Stimulated activated CD4-positive, alpha-beta T cell treated with anti-CD3 and anti-CD28 coated beads, Interleukin-12 subunit alpha, Interleukin-12 subunit beta, amount 100 ng/mL, for 4 hours (primary cell): ENCODE results near the gene SLC25A12.
"Not testable (repeated sequence)": the region's sequence is repeated elsewhere in the genome, so short reads cannot be mapped to it uniquely, and the experiment has no call there.

Experiments
- DNase-seq: peaks from one replicate; pipeline ENCODE4 v3.0.0-alpha.2; 2020

The SLC25A12 gene

GRCh38 chr2:171893824-171894611 is at the start of gene SLC25A12:
Gene SLC25A12, minus strand, starts transcription at chr2:171894244. Its CDS starts 30 bp downstream, at chr2:171894214.
- peak; percentile 74 for DNase-seq

GRCh38 chr2:171941316-171941699 is 47.3 kb upstream of the SLC25A12 start:
- DNase-seq = no peak

GRCh38 chr2:171939743-171940071 is 45.7 kb upstream of the SLC25A12 start:
- DNase-seq = no peak

- no peak for DNase-seq
Observed at GRCh38 chr2:171939058-171939742, 45.2 kb upstream of the SLC25A12 start.

- DNase-seq = no peak
Observed at GRCh38 chr2:171930385-171930784, 36.3 kb upstream of the SLC25A12 start.

- DNase-seq = no peak
Observed at GRCh38 chr2:171924170-171924942, 30.3 kb upstream of the SLC25A12 start.

GRCh38 chr2:171923206-171923605 is 29.2 kb upstream of the SLC25A12 start:
- DNase-seq = no peak

DNA sequence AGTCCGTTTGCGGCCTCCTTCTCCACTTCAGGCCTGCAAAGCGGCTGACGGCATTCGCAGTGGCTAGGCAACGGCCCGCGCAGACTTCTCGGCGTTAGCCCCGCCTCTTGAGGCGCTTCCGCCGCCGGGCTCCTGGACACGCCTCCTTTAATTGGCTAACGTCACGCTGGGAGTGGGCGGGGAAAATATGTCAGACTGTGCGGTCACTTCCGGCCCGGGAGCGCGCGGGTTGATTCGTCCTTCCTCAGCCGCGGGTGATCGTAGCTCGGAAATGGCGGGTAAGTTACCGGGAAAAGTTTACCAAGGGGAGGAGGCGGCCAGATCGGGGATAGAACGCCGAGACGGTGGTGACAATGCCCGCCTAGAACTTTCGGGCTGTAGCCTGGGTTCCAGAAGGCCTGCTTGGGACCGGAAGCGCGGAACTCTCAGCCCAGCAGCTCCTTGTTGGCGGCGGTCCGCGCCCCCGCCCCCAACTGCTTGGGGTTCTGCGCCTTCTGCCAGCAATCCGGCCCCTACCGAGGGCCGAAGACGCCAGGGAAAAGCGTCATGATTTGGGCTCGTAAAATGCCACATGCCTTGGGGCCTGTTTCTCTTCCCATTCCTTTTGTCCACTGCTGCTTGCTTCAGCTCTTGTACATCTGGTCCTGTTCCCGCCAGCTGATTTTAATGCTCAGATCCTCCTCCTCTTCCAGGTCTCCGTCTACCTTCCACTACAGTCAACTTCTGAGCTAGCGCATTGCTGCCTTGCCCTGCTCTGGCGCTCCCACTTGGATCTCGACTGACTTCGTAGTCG is 28.4 kb upstream of the SLC25A12 start, which contains the start of gene HAT1:
TSS of gene HAT1 (plus strand) at position 232 of the 793 bp plus-strand sequence. CDS start at position 272, 40 bp downstream.
- peak; percentile 97 for DNase-seq

DNA sequence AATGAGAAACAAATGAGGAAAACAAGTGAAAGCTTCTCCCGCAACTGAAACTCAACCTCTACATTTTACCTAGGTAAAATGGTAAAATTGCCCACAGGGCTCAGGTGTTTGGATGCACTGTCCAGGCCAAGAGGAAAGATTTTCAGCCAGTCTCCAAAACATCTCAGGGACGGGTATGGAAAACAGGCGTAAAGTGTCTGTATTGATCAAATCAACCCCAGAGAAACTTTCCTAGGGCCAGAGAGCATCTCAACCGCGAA is 27.9 kb upstream of the SLC25A12 start:
- DNase-seq = no peak

GRCh38 chr2:171919453-171919852 is 25.4 kb upstream of the SLC25A12 start:
- DNase-seq = no peak

GRCh38 chr2:171913517-171913916 is 19.5 kb upstream of the SLC25A12 start:
- DNase-seq = no peak

DNA sequence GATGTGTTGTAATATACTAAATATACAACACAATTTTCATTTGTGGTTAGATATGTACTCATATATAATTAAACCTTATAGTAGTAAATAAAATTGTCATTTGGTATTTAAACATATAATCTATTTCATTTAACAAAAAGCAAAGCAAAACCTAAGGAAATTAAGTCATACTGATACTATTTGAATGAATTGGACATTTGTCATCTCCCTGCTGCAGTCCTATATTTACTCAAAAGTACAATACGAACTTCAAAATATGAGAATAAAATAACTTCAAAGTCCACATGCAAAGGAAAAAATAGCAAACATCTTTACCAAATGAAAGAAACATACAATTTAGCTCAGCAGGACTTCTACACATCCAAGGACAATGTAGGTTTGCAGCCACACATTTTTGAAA is 16.4 kb upstream of the SLC25A12 start:
- DNase-seq = no peak

DNA sequence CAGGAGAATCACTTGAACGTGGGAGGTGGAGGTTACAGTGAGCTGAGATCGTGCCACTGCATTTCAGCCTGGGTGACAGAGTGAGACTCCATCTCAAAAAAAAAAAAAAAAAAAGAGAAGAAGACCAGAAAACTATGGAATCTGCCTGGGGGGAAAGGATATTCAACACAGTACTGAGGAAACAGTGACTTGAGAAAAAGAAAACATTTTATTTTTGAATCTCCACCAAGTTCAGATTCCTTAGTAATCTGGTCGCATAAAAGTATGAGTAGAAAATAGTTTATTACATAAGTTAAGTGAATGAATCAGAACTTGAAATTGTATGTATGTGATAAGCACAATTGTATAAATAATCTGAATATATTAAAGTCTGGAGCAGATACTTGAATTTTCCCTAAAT is 15.2 kb upstream of the SLC25A12 start:
- no peak for DNase-seq

DNA sequence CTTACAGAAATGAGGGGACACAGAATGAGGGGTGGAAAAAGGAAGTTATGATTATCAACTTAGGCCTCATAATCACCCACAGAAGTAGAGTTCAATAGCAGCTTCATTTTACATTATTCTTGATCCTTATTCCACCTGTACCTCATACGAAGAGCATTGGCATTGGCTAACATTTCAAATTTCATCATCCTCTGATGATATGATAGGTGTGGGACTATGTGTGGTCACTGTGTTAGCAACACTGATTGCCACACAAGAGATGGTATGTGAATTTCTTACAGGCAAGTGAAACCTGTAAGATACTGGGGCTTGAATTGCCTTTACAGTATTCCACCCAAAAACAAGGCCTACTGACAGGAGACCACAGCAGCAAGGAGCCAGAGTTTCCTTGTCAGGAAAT is 14.2 kb upstream of the SLC25A12 start:
- no peak for DNase-seq

DNA sequence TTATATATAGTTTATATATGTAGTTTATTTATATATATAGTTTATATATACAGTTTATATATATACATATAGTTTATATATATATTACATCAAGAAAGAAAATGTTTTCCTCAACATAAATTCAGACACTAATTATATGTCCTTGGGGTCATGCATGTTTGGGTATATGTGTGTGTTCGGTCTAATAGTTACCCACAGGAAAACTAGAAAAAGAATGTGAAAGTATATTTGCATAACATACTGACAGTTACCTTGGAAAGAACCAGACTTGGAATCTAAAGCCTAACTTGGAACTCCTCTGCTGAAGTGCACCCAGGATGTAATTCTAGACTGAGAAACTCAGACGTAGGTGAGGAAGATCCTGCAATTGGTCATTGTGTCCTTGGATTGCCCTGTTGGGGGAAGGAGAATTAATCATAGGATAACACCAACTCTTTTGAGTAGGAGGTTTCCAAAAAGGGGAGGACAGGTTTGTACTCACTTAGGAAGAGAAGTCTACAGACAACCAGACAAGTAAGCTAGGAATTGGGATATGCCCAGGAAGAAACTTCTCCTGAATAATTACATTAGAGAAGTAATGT is 8.9 kb upstream of the SLC25A12 start:
- DNase-seq = no peak

DNA sequence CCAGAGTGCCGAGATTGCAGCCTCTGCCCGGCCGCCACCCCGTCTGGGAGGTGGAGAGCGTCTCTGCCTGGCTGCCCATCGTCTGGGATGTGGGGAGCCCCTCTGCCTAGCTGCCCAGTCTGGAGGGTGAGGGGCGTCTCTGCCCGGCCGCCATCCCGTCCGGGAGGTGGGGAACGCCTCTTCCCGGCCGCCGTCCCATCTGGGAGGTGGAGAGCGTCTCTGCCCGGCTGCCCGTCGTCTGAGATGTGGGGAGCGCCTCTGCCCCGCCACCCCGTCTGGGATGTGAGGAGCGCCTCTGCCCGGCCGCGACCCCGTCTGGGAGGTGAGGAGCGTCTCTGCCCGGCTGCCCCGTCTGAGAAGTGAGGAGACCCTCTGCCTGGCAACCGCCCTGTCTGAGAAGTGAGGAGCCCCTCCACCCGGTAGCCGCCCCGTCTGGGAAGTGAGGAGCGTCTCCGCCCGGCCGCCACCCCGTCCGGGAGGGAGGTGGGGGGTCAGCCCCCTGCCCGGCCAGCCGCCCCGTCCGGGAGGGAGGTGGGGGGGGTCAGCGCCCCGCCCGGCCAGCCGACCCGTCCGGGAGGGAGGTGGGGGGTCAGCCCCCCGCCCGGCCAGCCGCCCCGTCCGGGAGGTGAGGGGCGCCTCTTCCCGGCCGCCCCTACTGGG is 5.7 kb upstream of the SLC25A12 start:
- DNase-seq = not testable (repeated sequence)

DNA sequence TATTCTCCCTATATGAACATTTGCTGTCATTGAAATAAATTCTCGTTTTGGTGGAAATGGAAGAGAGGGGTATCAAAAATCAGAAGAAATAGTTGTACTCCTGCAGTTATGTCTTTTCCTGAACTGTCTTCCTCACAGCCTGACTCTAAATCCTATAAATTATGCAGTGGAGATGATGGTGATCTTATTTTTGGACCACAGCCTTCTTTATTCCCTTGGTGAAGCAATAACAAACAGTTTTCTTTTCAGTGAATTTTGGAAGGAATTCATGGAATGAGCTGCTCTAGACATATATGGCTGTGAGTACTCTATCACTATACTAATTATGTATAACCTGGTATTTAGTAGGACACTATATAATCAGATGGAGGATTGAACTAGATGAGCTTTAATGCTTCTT is 1.7 kb upstream of the SLC25A12 start:
- no peak for DNase-seq

DNA sequence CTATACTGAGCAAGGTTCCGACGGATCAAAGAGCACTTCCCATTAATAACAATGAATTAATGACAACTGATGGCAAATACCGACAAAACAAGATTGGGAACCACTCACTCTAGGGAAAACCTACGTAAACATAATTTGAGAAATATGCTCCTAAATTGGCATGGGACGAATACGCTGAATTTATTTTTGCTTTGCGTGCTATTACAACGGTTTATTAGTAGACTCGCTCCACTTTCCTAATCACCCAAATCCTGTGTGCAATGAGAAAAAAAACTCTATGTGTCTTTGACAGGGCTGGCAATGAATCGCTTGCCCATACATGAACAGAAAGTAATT is 536 bp upstream of the SLC25A12 start:
- DNase-seq = no peak

DNA sequence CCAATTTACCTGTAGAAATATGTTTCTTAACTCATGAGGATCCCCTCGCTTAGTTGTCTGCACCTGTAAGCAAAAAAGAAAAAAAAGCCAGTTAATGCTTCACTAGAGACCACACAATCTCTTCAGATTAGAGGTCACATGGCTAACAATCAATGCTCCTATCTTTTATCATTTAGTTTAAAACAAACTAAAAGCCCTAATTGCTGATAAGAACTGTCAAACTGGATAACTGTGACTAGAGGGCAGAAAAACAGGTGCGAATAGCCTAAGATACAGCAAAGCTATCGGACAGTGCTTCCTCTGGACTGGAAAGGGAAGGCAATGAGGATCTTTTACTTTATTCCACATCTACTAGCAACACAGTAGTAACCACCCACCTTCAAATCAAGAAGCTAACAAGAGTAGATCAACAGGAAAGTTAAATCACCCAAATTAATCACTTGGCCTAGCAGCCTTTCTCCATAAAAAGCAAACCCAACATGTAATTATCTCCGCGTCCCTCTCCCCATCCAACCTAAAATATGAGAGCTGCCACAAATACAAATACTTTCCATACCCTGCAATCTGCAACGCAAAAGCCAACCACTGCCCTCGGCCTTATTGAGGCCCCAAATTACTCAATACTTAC is 734 bp downstream of the SLC25A12 start:
- DNase-seq = no peak

DNA sequence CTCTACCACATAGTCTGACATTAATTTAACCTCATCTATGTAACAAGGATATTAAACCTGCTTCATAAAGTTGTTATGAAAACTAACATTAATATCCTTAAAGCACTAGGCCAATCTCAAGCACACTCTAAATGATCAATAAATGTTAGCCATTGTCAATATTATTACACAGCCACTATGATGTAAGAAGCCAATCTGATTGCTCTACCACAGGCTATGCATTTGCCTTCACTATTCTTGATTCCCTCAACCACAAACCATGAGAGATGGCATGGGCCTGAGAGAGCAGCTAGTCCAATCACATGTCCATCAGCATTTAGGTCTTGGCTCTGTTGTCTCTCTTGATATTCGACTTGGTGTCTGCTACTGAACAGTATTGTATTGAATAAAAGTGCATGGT is 4.2 kb downstream of the SLC25A12 start:
- no peak for DNase-seq

DNA sequence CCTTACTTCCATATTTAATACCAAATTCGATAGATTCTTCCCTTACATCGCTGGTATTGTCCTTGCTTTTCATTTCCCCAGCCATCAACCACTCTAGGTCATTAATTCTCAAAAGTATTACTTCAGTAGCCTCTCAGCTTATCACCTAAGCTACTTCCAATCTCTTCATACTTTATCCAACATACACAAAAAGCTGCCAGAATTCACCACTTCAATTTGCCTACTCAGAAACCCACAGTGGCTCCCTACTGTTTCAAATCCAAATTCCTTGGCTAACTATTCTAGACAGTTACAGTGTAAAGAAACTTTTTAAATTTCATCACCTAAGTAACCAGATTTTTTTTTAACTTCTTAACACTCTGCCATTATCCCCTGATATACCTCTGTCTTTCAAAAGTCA is 4.7 kb downstream of the SLC25A12 start:
- DNase-seq = no peak
